ENCODE data around the gene NANOS2. TPM values are rescaled to one million over a fixed set of nuclear protein-coding genes. Genes with fewer than 3 reads are reported as not detected.
A peak's percentile ranks its signal among the peaks of the same experiment; 100 is the strongest.

The NANOS2 gene
- total and polyA plus RNA-seq, 12 donors: not detected

DNA sequence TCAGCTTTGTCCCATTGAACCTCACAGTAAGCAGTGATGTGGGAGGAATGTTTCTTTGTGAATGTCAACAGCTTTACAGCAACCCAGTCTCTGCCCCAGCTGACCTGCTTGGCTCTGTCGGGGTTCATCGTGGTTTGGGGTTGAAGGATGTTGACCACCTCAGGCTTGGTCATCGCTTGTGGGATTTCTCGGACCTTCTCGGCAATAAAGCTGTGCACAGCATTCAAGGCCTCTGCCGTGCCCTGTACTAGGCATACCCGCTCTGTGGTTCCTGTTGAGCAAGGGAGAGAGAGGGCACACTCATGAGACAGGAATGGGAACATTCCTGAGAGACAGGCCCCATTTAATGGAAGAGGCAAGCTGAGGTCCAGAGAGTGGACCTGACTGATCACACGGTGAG lies 39.1 kb upstream of the NANOS2 start:
- H3K4me3 ChIP-seq: no peak overlapping the region
- WGBS, 4 donors: 67 to 90% (median 85%) methylated on average over 1 to 8 of the region's 8 CpGs
- H3K27me3 ChIP-seq: peaks cover 9% of the 10 kb centered on the region
- TF ChIP-seq POLR2A (IDR thresholded peaks at IDR 0.05): no peak
- TF ChIP-seq, protein P1, sequence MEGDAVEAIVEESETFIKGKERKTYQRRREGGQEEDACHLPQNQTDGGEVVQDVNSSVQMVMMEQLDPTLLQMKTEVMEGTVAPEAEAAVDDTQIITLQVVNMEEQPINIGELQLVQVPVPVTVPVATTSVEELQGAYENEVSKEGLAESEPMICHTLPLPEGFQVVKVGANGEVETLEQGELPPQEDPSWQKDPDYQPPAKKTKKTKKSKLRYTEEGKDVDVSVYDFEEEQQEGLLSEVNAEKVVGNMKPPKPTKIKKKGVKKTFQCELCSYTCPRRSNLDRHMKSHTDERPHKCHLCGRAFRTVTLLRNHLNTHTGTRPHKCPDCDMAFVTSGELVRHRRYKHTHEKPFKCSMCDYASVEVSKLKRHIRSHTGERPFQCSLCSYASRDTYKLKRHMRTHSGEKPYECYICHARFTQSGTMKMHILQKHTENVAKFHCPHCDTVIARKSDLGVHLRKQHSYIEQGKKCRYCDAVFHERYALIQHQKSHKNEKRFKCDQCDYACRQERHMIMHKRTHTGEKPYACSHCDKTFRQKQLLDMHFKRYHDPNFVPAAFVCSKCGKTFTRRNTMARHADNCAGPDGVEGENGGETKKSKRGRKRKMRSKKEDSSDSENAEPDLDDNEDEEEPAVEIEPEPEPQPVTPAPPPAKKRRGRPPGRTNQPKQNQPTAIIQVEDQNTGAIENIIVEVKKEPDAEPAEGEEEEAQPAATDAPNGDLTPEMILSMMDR (IDR thresholded peaks at IDR 0.05): no peak
- H3K36me3 ChIP-seq (replicated peaks in 1 of 2): no peaks in the 10 kb centered on the region
- intact Hi-C loops (cut with DNase I): no loop called here
- H3K27ac ChIP-seq: no peak overlapping the region
- H3K4me1 ChIP-seq (replicated peaks in 1 of 2): peaks cover 0 to 9% of the 10 kb centered on the region in 2 donors
- no peak for DNase-seq
- H3K9me3 ChIP-seq (replicated peaks in 1 of 3): no peaks in the 10 kb centered on the region

DNA sequence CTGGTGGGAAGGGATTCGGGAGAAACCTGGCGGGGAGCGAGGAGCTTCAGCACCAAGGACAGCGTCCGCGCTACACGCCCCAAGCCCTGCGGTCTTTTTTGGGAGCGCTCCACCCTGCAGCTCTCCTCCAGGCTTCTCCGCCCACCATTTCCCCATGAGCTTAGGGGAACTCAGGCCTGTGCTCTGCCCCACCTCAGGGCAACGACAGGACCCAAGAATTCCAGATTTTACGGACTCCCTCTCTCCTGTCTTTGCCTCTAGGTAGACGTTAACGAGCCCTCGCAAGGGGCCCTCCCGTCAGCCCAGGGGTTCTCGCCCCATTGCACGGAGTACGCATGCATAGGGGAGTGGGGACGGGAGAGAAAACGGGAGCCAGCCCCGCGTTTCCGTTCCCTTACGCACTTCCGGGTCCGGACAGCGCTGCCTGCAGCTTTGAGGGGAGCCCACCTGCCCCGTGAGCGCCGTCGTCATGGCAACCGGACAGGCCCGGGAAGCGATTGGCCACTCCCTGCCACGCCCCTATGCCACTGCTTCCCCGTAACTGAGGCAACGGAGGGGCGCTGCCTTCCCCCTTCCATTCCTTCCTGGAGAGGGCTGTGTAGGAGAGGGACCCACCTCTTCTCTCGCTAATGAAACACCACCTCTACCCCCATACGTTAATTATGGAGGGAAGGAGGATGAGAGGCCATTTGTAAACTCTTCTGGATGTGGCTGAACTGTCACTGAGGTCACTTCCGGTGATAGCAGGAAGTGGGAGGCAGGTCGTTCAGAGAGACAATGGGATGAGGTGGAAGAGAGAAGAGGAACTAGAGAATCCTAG lies 38.3 kb upstream of the NANOS2 start:
- H3K27me3 ChIP-seq: peaks cover 8% of the 10 kb centered on the region
- TF ChIP-seq, protein P1 (IDR thresholded peaks at IDR 0.05): no peak
- TF ChIP-seq POLR2A (IDR thresholded peaks at IDR 0.05): no peak
- 7 to 17% (median 9%) methylated on average over 14 to 43 of the region's 43 CpGs for WGBS, 4 donors
- intact Hi-C loops (cut with DNase I): no loop called here
- H3K27ac ChIP-seq: peak overlapping the region in 1 of 5 donors; percentile 38
- H3K4me3 ChIP-seq: peak overlapping the region in 1 of 4 donors; percentile 32
- H3K36me3 ChIP-seq (replicated peaks in 1 of 2): no peaks in the 10 kb centered on the region
- H3K9me3 ChIP-seq (replicated peaks in 1 of 3): no peaks in the 10 kb centered on the region
- H3K4me1 ChIP-seq (replicated peaks in 1 of 2): peaks cover 0 to 9% of the 10 kb centered on the region in 2 donors
- DNase-seq: peak; percentile 37 to 94 (median 56)

DNA sequence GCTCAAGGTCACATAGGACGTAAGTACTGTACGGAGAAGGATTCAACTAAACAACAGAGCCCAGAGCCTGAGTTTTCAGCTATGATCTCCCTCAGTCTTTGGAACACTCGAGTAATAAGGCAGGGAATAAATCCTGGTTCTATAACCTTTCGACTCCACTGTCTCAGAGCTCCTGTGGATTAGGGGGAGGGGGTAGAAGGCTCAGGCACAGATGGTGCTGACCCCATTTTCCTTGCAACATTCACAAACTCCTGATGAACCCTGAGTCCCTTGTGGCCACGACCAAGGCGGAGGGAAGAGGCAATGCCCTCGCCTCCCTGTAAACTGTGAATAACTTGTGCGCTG lies 37.7 kb upstream of the NANOS2 start:
- H3K36me3 ChIP-seq (replicated peaks in 1 of 2): no peaks in the 10 kb centered on the region
- DNase-seq: no peak
- no peak for TF ChIP-seq POLR2A (IDR thresholded peaks at IDR 0.05)
- TF ChIP-seq, protein P1 (IDR thresholded peaks at IDR 0.05): no peak
- H3K27me3 ChIP-seq: peaks cover 8% of the 10 kb centered on the region
- H3K4me1 ChIP-seq (replicated peaks in 1 of 2): peaks cover 0 to 9% of the 10 kb centered on the region in 2 donors
- H3K4me3 ChIP-seq: no peak overlapping the region
- peak overlapping the region in 1 of 5 donors; percentile 38 for H3K27ac ChIP-seq
- WGBS, 4 donors: 30 to 43% (median 36%) methylated on average over 6 to 8 of the region's 8 CpGs
- no peaks in the 10 kb centered on the region for H3K9me3 ChIP-seq (replicated peaks in 1 of 3)
- intact Hi-C loops (cut with DNase I): no loop called here

DNA sequence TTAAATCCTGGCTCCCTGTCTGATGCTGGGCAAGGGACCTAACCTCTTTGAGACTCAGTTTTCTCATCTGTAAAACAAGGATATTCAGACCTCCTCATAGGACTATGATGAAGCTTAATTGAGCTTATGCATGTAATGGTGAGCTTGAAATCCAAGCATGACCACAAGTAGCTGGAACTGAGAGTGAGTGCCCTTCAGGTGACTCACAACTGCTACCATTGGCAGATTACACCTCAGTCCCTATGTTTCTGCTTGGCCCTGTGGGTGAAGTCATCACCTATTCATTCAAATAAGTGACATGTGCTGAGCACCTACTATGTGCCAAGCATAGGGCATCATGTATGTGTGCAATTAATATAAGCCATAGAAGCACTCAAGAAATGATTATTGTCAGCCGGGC lies 33.3 kb upstream of the NANOS2 start:
- WGBS, 4 donors: 80 to 97% (median 86%) methylated on average over 1 of the region's 1 CpG
- Histone ChIP-seq H3K4me3 (no peak overlapping the region), H3K36me3 (replicated peaks in 1 of 2) (no peaks in the 10 kb centered on the region), H3K27ac (no peak overlapping the region), H3K9me3 (replicated peaks in 1 of 3) (no peaks in the 10 kb centered on the region), H3K27me3 (peaks cover 19% of the 10 kb centered on the region), H3K4me1 (replicated peaks in 1 of 2) (peaks cover 0 to 3% of the 10 kb centered on the region in 2 donors)
- intact Hi-C loops (cut with DNase I): no loop called here
- no peak for TF ChIP-seq POLR2A (IDR thresholded peaks at IDR 0.05)
- TF ChIP-seq, protein P1 (IDR thresholded peaks at IDR 0.05): no peak
- DNase-seq: no peak

Measured in adrenal gland (tissue), 12 donors.